ENCODE measurements around the gene MMD.

DNA sequence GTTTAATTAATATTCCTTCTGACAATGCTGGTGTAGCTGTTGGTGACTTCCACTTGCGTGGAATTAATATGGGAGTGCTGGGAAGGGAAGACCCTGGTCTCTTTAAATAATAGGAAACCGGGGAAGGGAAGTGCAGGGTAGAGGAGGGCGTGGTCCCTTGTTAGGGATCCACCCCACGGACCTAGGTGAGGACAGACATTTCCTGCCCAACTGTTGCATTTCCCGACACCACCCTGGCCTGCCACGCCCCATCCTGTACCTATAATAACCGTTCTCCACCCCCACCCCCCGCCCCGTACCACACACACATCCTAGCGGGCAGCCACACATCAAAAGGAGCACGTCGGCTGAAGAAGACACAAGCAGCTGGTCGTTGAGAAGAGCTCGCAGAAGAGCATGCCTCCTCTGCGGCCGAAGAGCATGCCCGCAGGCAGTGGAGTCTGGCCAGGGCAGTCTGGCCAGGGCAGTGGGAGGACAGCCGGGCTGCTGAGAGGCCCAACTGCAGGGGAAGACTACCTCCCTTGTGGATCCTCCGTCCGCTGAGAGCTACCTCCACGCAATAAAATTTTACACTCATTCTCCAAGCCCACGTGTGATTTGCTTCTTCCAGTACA, 36.8 kb upstream of the MMD start:
- TF ChIP-seq CTCF (IDR thresholded peaks at IDR 0.05; ENCODE audit: insufficient read depth, low read length, poor library complexity, severe bottlenecking): no peak
- no peak for TF ChIP-seq EZH2phosphoT487 (conservative IDR thresholded peaks at IDR 0.05; ENCODE audit: low read length)

Measured in SU-DHL-6 (cell line).